Mesothelial cell of epicardium (in vitro differentiated cells): ENCODE measurements around the gene MED8. TPM values are rescaled to one million over a fixed set of nuclear protein-coding genes. Genes with fewer than 3 reads are reported as not detected.
A peak's percentile ranks its signal among the peaks of the same experiment; 100 is the strongest.
"Not testable (repeated sequence)": the region's sequence is repeated elsewhere in the genome, so short reads cannot be mapped to it uniquely, and the experiment has no call there.

Experiments
- DNase-seq, 2 experiments: peaks; one replicate each; pipeline ENCODE4 v3.0.0; 2021; ENCODE audit warnings: low spot score in 2 of 2; ENCODE audit not compliant: unreplicated experiment in 2 of 2
- H3K27ac Mint-ChIP-seq: 2 replicates; pipeline ENCODE4 v1.8.0; 2021; ENCODE audit warnings: mixed read lengths
- H3K27me3 Mint-ChIP-seq: 2 replicates; pipeline ENCODE4 v1.8.0; 2021; ENCODE audit warnings: low read depth, mixed read lengths
- H3K36me3 Mint-ChIP-seq: 2 replicates; pipeline ENCODE4 v1.8.0; 2021; ENCODE audit warnings: mixed read lengths
- H3K4me1 Mint-ChIP-seq: 2 replicates; pipeline ENCODE4 v1.8.0; 2021; ENCODE audit warnings: mixed read lengths
- H3K4me3 Mint-ChIP-seq: 2 replicates; pipeline ENCODE4 v1.8.0; 2021; ENCODE audit warnings: mild to moderate bottlenecking, moderate library complexity, mixed read lengths
- H3K9me3 Mint-ChIP-seq: 2 replicates; pipeline ENCODE4 v1.8.0; 2021; ENCODE audit warnings: mixed read lengths
- total RNA-seq: library from RNA; stranded (reverse); gene quantifications from 3 replicates; pipeline ENCODE4 v1.2.1, GENCODE V29; 2021
- TF ChIP-seq, protein P1 (sequence below): fragments of 200-600 bp; sonication (generic); IDR thresholded peaks from one replicate; pipeline ENCODE4 v1.5.0; 2021; ENCODE audit warnings: antibody characterized with exemption; ENCODE audit not compliant: unreplicated experiment

MED8 gene
- total RNA-seq, 1 donor from 2014 or later = 30.4 TPM

- peaks cover 7% of the 10 kb centered on the region for H3K4me1 Mint-ChIP-seq
- no peak for DNase-seq
- H3K36me3 Mint-ChIP-seq = peaks cover 3% of the 10 kb centered on the region
- H3K9me3 Mint-ChIP-seq = no peaks in the 10 kb centered on the region
- no peak overlapping the region for H3K4me3 Mint-ChIP-seq
- TF ChIP-seq, protein P1, sequence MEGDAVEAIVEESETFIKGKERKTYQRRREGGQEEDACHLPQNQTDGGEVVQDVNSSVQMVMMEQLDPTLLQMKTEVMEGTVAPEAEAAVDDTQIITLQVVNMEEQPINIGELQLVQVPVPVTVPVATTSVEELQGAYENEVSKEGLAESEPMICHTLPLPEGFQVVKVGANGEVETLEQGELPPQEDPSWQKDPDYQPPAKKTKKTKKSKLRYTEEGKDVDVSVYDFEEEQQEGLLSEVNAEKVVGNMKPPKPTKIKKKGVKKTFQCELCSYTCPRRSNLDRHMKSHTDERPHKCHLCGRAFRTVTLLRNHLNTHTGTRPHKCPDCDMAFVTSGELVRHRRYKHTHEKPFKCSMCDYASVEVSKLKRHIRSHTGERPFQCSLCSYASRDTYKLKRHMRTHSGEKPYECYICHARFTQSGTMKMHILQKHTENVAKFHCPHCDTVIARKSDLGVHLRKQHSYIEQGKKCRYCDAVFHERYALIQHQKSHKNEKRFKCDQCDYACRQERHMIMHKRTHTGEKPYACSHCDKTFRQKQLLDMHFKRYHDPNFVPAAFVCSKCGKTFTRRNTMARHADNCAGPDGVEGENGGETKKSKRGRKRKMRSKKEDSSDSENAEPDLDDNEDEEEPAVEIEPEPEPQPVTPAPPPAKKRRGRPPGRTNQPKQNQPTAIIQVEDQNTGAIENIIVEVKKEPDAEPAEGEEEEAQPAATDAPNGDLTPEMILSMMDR = no peak
- no peaks in the 10 kb centered on the region for H3K27me3 Mint-ChIP-seq
- no peak overlapping the region for H3K27ac Mint-ChIP-seq
These were observed 16.3 kb downstream of the MED8 start for GRCh38 chr1:43373066-43373940.

GRCh38 chr1:43372172-43372571 lies 17.4 kb downstream of the MED8 start:
- no peaks in the 10 kb centered on the region for H3K27me3 Mint-ChIP-seq
- DNase-seq = no peak
- H3K4me1 Mint-ChIP-seq = peaks cover 11% of the 10 kb centered on the region
- no peaks in the 10 kb centered on the region for H3K9me3 Mint-ChIP-seq
- H3K4me3 Mint-ChIP-seq = no peak overlapping the region
- H3K36me3 Mint-ChIP-seq = peaks cover 3% of the 10 kb centered on the region
- no peak overlapping the region for H3K27ac Mint-ChIP-seq
- TF ChIP-seq, protein P1 = no peak

- Mint-ChIP-seq H3K4me3 (no peak overlapping the region), H3K27me3 (no peaks in the 10 kb centered on the region)
These were observed 19.0 kb downstream of the MED8 start for GRCh38 chr1:43370564-43370963.

GRCh38 chr1:43369779-43370178 lies 19.8 kb downstream of the MED8 start:
- H3K27me3 Mint-ChIP-seq, DNase-seq, H3K27ac Mint-ChIP-seq, H3K9me3 Mint-ChIP-seq, H3K4me3 Mint-ChIP-seq, H3K36me3 Mint-ChIP-seq: not testable (repeated sequence)
- H3K4me1 Mint-ChIP-seq = peaks cover 29% of the 10 kb centered on the region

More at GRCh38 chr1:43370564-43370963, 19.0 kb downstream of the MED8 start:
- DNase-seq = no peak
- Mint-ChIP-seq H3K36me3 (peaks cover 1% of the 10 kb centered on the region), H3K4me1 (peaks cover 25% of the 10 kb centered on the region), H3K9me3 (no peaks in the 10 kb centered on the region), H3K27ac (no peak overlapping the region)
- TF ChIP-seq, protein P1 = no peak

DNA sequence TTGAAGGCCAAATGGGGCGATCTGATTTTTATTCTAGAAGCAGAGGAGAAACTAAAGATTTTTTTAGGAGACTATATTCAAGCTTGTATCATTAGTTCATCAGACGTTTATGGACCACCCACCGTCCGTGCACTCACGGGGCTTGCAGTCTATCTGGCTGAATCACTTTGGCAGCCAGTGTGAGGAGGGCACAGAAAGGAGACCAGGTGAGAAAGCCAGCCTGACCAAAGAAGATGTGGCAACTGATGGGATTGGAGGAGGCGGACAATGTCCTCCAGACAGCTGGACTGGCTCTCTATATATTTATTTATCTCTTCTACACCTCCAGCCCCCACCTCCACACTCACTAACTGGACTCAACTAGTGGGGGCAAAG lies 21.0 kb downstream of the MED8 start:
- no peaks in the 10 kb centered on the region for H3K9me3 Mint-ChIP-seq
- peaks cover 6% of the 10 kb centered on the region for H3K36me3 Mint-ChIP-seq
- no peak for DNase-seq
- TF ChIP-seq, protein P1 = no peak
- peak overlapping the region; percentile 85 for H3K27ac Mint-ChIP-seq
- no peaks in the 10 kb centered on the region for H3K27me3 Mint-ChIP-seq
- peaks cover 29% of the 10 kb centered on the region for H3K4me1 Mint-ChIP-seq
- peak overlapping the region; percentile 68 for H3K4me3 Mint-ChIP-seq

DNA sequence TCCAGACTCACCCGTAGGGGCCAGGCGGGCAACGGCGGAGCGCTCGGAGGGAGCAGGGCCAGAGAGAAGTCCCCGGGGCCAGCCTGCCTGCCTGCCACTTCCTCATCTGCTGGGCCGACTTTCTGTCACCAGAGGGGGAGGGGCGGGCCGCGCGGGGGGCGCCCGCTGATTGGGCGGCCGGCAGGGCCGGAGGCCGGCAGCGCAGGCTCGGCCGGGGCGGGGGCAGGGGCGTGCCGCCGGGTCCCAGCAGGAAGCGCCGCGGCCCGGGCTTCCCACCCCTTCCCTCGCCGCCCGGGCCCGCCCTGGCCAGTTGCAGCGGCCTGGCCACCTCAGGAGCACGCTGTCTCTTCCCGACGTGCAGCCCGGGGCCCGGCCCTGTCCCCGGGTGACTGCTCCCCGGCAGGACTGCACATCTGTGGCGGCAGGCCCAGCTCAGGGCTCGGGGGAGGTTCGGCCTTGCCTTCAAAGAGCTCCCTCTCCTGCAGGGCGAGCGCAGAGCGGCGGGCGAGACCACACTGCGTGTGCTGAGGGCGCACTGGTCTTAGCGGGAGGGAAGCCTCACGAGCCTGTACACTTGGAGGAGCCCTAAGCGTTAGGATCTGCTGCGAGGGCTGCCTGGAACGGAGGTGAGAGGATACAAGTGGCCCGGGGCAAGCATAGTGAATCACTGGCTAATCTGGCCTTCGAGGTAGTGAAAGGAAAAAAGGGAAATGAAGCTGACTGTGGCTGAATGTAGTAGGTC lies 21.5 kb downstream of the MED8 start, which contains the start of gene ELOVL1:
Gene ELOVL1, minus strand, starts transcription at position 108 of the 742 bp plus-strand sequence. CDS start 2,402 bp downstream, outside the sequence.
- Mint-ChIP-seq H3K4me3 (peak within 1 kb of the TSS; percentile 76), H3K27ac (peak within 1 kb of the TSS; percentile 89), H3K36me3 (peaks cover 9% of the 10 kb centered on the region), H3K4me1 (peaks cover 29% of the 10 kb centered on the region), H3K27me3 (no peaks in the 10 kb centered on the region), H3K9me3 (no peaks in the 10 kb centered on the region)
- TF ChIP-seq, protein P1 = no peak
- DNase-seq = peak; percentile 73 to 79
